ENCODE measurements around the gene RHEBL1. TPM values are rescaled to one million over a fixed set of nuclear protein-coding genes. Genes with fewer than 3 reads are reported as not detected.
A peak's percentile ranks its signal among the peaks of the same experiment; 100 is the strongest.

Gene RHEBL1
- polyA plus RNA-seq, 1 experiment: 0.51 TPM

GRCh38 chr12:49018261-49019119 lies 51.3 kb downstream of the RHEBL1 start, which contains the start of gene PRKAG1:
Gene PRKAG1, minus strand, starts transcription at chr12:49018776. Its CDS starts 36 bp downstream, at chr12:49018740.
- no peaks in the 10 kb centered on the region for H3K27me3 ChIP-seq (ENCODE audit: control insufficient read depth, insufficient read depth, low read length)
- ChIA-PET CTCF (interaction anchor here (0.6 to 4.6 kb wide), 7 partner anchors 9 to 315 kb away, joined by 3 to 34 read pairs (median 7); no protein-coding TSS in a partner anchor), POLR2A (interaction anchor here (0.5 to 1.0 kb wide), 5 partner anchors 11 to 205 kb away, joined by 3 to 5 read pairs (median 3); partner anchors contain the start of gene RHEBL1)
- H3K27ac ChIP-seq (ENCODE audit: low read depth, low read length): peak within 1 kb of the TSS; percentile 98
- H3K4me3 ChIP-seq (ENCODE audit: low read depth, low read length): peak within 1 kb of the TSS; percentile 94
- peak; percentile 92 for DNase-seq (ENCODE audit: low read depth, low spot score)
- TF ChIP-seq, protein P1, sequence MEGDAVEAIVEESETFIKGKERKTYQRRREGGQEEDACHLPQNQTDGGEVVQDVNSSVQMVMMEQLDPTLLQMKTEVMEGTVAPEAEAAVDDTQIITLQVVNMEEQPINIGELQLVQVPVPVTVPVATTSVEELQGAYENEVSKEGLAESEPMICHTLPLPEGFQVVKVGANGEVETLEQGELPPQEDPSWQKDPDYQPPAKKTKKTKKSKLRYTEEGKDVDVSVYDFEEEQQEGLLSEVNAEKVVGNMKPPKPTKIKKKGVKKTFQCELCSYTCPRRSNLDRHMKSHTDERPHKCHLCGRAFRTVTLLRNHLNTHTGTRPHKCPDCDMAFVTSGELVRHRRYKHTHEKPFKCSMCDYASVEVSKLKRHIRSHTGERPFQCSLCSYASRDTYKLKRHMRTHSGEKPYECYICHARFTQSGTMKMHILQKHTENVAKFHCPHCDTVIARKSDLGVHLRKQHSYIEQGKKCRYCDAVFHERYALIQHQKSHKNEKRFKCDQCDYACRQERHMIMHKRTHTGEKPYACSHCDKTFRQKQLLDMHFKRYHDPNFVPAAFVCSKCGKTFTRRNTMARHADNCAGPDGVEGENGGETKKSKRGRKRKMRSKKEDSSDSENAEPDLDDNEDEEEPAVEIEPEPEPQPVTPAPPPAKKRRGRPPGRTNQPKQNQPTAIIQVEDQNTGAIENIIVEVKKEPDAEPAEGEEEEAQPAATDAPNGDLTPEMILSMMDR (IDR thresholded peaks at IDR 0.05; ENCODE audit: low read depth, low read length): peak; percentile 63
- no peaks in the 10 kb centered on the region; the same call in 1 of the 2 replicates for H3K9me3 ChIP-seq (ENCODE audit: control insufficient read depth, insufficient read depth, low read length)

DNA sequence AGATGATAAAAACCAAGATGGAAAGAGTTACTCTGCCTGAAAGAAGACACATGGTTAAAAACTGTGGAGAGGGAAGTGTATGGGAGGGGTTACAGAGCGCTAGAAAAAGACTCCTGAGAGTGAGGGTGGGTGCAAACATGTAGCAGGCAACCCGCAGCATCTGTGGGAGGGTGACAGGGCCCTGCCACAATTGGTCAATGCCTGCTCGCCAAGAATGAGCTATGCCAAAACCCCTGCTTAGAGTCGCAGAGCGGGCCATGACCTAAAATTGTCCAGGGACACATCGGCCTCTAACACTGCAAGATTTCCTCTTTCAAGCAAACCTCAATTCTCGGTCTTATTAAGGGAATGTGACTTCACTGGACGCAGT lies 51.9 kb downstream of the RHEBL1 start:
- POLR2A ChIA-PET: interaction anchor here (0.9 to 1.0 kb wide), 3 partner anchors 12 to 205 kb away, joined by 3 to 5 read pairs (median 3); partner anchors contain the start of gene RHEBL1
- TF ChIP-seq, protein P1 (IDR thresholded peaks at IDR 0.05; ENCODE audit: low read depth, low read length): 0 out of 2 replicates have a peak, but pooled peaks have one; percentile 25
- H3K27ac ChIP-seq (ENCODE audit: low read depth, low read length): peak overlapping the region; percentile 98
- no peak for DNase-seq (ENCODE audit: low read depth, low spot score)
- no peaks in the 10 kb centered on the region for H3K27me3 ChIP-seq (ENCODE audit: control insufficient read depth, insufficient read depth, low read length)
- peak overlapping the region; percentile 94 for H3K4me3 ChIP-seq (ENCODE audit: low read depth, low read length)
- CTCF ChIA-PET: interaction anchor here (1.0 to 4.6 kb wide), 3 partner anchors 9 to 21 kb away, joined by 3 to 34 read pairs (median 4); no protein-coding TSS in a partner anchor
- H3K9me3 ChIP-seq (ENCODE audit: control insufficient read depth, insufficient read depth, low read length): no peaks in the 10 kb centered on the region; the same call in 1 of the 2 replicates

GRCh38 chr12:49015196-49015595 lies 54.6 kb downstream of the RHEBL1 start:
- H3K4me3 ChIP-seq (ENCODE audit: low read depth, low read length): no peak overlapping the region
- H3K27ac ChIP-seq (ENCODE audit: low read depth, low read length): no peak overlapping the region
- DNase-seq (ENCODE audit: low read depth, low spot score): no peak
- ChIA-PET POLR2A (no interaction called here), CTCF (interaction anchor here (1.4 to 4.6 kb wide), 3 partner anchors 18 to 162 kb away, joined by 4 to 34 read pairs (median 6); no protein-coding TSS in a partner anchor)
- TF ChIP-seq, protein P1 (IDR thresholded peaks at IDR 0.05; ENCODE audit: low read depth, low read length): no peak
- no peaks in the 10 kb centered on the region for H3K27me3 ChIP-seq (ENCODE audit: control insufficient read depth, insufficient read depth, low read length)
- no peaks in the 10 kb centered on the region; the same call in 1 of the 2 replicates for H3K9me3 ChIP-seq (ENCODE audit: control insufficient read depth, insufficient read depth, low read length)

Other genes with a start within 250 kb of the RHEBL1 start
- gene DDX23, start 217.8 kb downstream of the RHEBL1 start, polyA plus RNA-seq (2011; rRNA removed): 56.6 and 57.4 TPM in 2 replicates
- 0.36 and 0.42 TPM in 2 replicates for gene RND1, start 204.1 kb downstream of the RHEBL1 start, polyA plus RNA-seq (2011; rRNA removed)
- gene FKBP11, start 144.5 kb downstream of the RHEBL1 start, polyA plus RNA-seq (2011; rRNA removed): 85.9 and 99.2 TPM in 2 replicates
- gene ARF3, start 112.5 kb downstream of the RHEBL1 start, polyA plus RNA-seq (2011; rRNA removed): 260 TPM in 2 replicates
- gene WNT10B, start 98.2 kb downstream of the RHEBL1 start, polyA plus RNA-seq (2011; rRNA removed): 0.24 and 0.26 TPM in 2 replicates
- not detected in 2 replicates for gene WNT1, start 91.7 kb downstream of the RHEBL1 start, polyA plus RNA-seq (2011; rRNA removed)
- gene DDN, start 70.6 kb downstream of the RHEBL1 start, polyA plus RNA-seq (2011; rRNA removed): 0.02 and 0.04 TPM in 2 replicates
- gene PRKAG1, start 51.2 kb downstream of the RHEBL1 start, polyA plus RNA-seq (2011; rRNA removed): 112 and 130 TPM in 2 replicates
- gene KMT2D, start 9.2 kb downstream of the RHEBL1 start, polyA plus RNA-seq (2011; rRNA removed): 8.9 and 11.2 TPM in 2 replicates
- not detected in 2 replicates for gene DHH, start 24.8 kb upstream of the RHEBL1 start, polyA plus RNA-seq (2011; rRNA removed)
- 34.1 and 37.3 TPM in 2 replicates for gene LMBR1L, start 40.9 kb upstream of the RHEBL1 start, polyA plus RNA-seq (2011; rRNA removed)
- gene TUBA1B, start 61.4 kb upstream of the RHEBL1 start, polyA plus RNA-seq (2011; rRNA removed): 2,720 and 2,965 TPM in 2 replicates
- gene TUBA1A, start 119.1 kb upstream of the RHEBL1 start, polyA plus RNA-seq (2011; rRNA removed): 1,918 and 2,457 TPM in 2 replicates
- 947 and 1,207 TPM in 2 replicates for gene TUBA1C, start 195.1 kb upstream of the RHEBL1 start, polyA plus RNA-seq (2011; rRNA removed)
- gene PRPH, start 225.2 kb upstream of the RHEBL1 start, polyA plus RNA-seq (2011; rRNA removed): not detected in 2 replicates